SK-N-SH treated with all-trans-retinoic acid at 6 μM for 48 hours (cell line): ENCODE data around the gene SCAF8.

ENCODE experiments used
- ARNTL ChIP-seq: fragments of 450-650 bp; formaldehyde crosslinking; IDR thresholded peaks from 2 replicates; pipeline ENCODE4 v1.5.0; 2020; ENCODE audit warnings: low read depth, mild to moderate bottlenecking, moderate library complexity, borderline replicate concordance
- CREB5 ChIP-seq: fragments of 250-450 bp; sonication (Bioruptor Pico); IDR thresholded peaks from 2 replicates; pipeline ENCODE4 v1.5.1; 2020; ENCODE audit warnings: low read depth, mild to moderate bottlenecking, moderate library complexity
- CSRNP3 ChIP-seq: fragments of 250-450 bp; sonication (Bioruptor Pico); IDR thresholded peaks from 2 replicates; pipeline ENCODE4 v1.5.1; 2021; ENCODE audit warnings: mild to moderate bottlenecking, moderate library complexity
- ESRRG ChIP-seq: fragments of 250-450 bp; sonication (Bioruptor Pico); IDR thresholded peaks from 2 replicates; pipeline ENCODE4 v1.6.1; 2021; ENCODE audit warnings: mild to moderate bottlenecking
- GLIS3 ChIP-seq: fragments of 250-450 bp; sonication (Bioruptor Pico); IDR thresholded peaks from 2 replicates; pipeline ENCODE4 v1.5.0; 2020; ENCODE audit warnings: mild to moderate bottlenecking, moderate library complexity
- PATZ1 ChIP-seq: fragments of 250-450 bp; sonication (Bioruptor Pico); IDR thresholded peaks from 2 replicates; pipeline ENCODE4 v1.8.0; 2020; ENCODE audit warnings: mild to moderate bottlenecking, moderate library complexity, borderline replicate concordance
- PPARA ChIP-seq: fragments of 250-450 bp; sonication (Bioruptor Pico); IDR thresholded peaks from 2 replicates; pipeline ENCODE4 v1.5.0; 2020; ENCODE audit warnings: mild to moderate bottlenecking, borderline replicate concordance
- ZFP3 ChIP-seq: fragments of 250-450 bp; sonication (Bioruptor Pico); IDR thresholded peaks from 2 replicates; pipeline ENCODE4 v1.5.0; 2020; ENCODE audit warnings: mild to moderate bottlenecking, moderate library complexity
- ZFP30 ChIP-seq: fragments of 450-650 bp; formaldehyde crosslinking; IDR thresholded peaks from 2 replicates; pipeline ENCODE4 v1.5.0; 2022; ENCODE audit warnings: mild to moderate bottlenecking, moderate library complexity

- TF ChIP-seq ZFP3 (CRISPR knock-in tag) (no peak), ARNTL (CRISPR knock-in tag) (no peak), CREB5 (CRISPR knock-in tag) (no peak), CSRNP3 (CRISPR knock-in tag) (no peak), PATZ1 (no peak), PPARA (CRISPR knock-in tag) (no peak), ESRRG (CRISPR knock-in tag) (no peak), ZFP30 (CRISPR knock-in tag) (no peak), GLIS3 (CRISPR knock-in tag) (no peak)
These were observed 30.4 kb downstream of the SCAF8 start for GRCh38 chr6:154763650-154764049.
